CD1c-positive myeloid dendritic cell (primary cell): Measurements from ENCODE around the gene ANKRD23.

Experiments used
- DNase-seq: peaks from one replicate; pipeline ENCODE4 v3.0.0-alpha.2; 2016; ENCODE audit errors: extremely low spot score

ANKRD23 gene

GRCh38 chr2:96838345-96839292, 5.2 kb downstream of the ANKRD23 start:
- no peak for DNase-seq

- no peak for DNase-seq
These were observed 6.2 kb downstream of the ANKRD23 start for GRCh38 chr2:96837575-96837974.

GRCh38 chr2:96835830-96836229, 8.0 kb downstream of the ANKRD23 start:
- no peak for DNase-seq

GRCh38 chr2:96832754-96833507, 10.9 kb downstream of the ANKRD23 start:
- no peak for DNase-seq

- no peak for DNase-seq
These were observed 11.4 kb downstream of the ANKRD23 start for GRCh38 chr2:96832408-96832753.

GRCh38 chr2:96831679-96832078, 12.1 kb downstream of the ANKRD23 start:
- no peak for DNase-seq

GRCh38 chr2:96830044-96830562, 13.7 kb downstream of the ANKRD23 start:
- DNase-seq, result no peak

- no peak for DNase-seq
These were observed 14.9 kb downstream of the ANKRD23 start for GRCh38 chr2:96828874-96829273.

- DNase-seq, result no peak
These were observed 15.4 kb downstream of the ANKRD23 start for GRCh38 chr2:96828436-96828835.

- no peak for DNase-seq
These were observed 17.1 kb downstream of the ANKRD23 start for GRCh38 chr2:96826546-96827278.

GRCh38 chr2:96825057-96825456, 18.8 kb downstream of the ANKRD23 start:
- DNase-seq, result no peak

GRCh38 chr2:96824079-96824870, 19.5 kb downstream of the ANKRD23 start:
- no peak for DNase-seq

GRCh38 chr2:96823198-96823597, 20.6 kb downstream of the ANKRD23 start:
- no peak for DNase-seq

GRCh38 chr2:96822786-96823185, 21.0 kb downstream of the ANKRD23 start:
- no peak for DNase-seq

GRCh38 chr2:96821113-96821675, 22.6 kb downstream of the ANKRD23 start:
- DNase-seq, result no peak

- DNase-seq, result no peak
These were observed 23.8 kb downstream of the ANKRD23 start for GRCh38 chr2:96819876-96820511.

- DNase-seq, result no peak
These were observed 24.5 kb downstream of the ANKRD23 start for GRCh38 chr2:96819128-96819875.

GRCh38 chr2:96817882-96818281, 25.9 kb downstream of the ANKRD23 start:
- no peak for DNase-seq

GRCh38 chr2:96816836-96817702, 26.8 kb downstream of the ANKRD23 start:
- no peak for DNase-seq
